Lower leg skin (tissue), 3 donors: ENCODE measurements around the gene PCA3.

Source experiments
- CTCF ChIP-seq, 3 donors: fragments of 450-650 bp; IDR thresholded peaks; one replicate each; pipeline ENCODE4 v1.5.1; 2016; ENCODE audit warnings: antibody characterized with exemption in 3 of 3, mild to moderate bottlenecking in 3 of 3, moderate library complexity in 2 of 3
- POLR2A ChIP-seq, 2 donors: fragments of 450-650 bp; IDR thresholded peaks; one replicate each; pipeline ENCODE4 v1.6.1; 2016 to 2017; ENCODE audit warnings: antibody characterized with exemption in 2 of 2, mild to moderate bottlenecking in 1 of 2, moderate library complexity in 1 of 2

- TF ChIP-seq CTCF (IDR thresholded peaks at IDR 0.05) (no peak), POLR2A (IDR thresholded peaks at IDR 0.05) (no peak)
These were observed 63.2 kb downstream of the PCA3 start for GRCh38 chr9:76827296-76828080.
